Sciatic nerve (tissue), 2 donors: ENCODE data around the gene MARVELD3. TPM values are rescaled to one million over a fixed set of nuclear protein-coding genes. Genes with fewer than 3 reads are reported as not detected.
"Not testable (repeated sequence)": the region's sequence is repeated elsewhere in the genome, so short reads cannot be mapped to it uniquely, and the experiment has no call there.

ENCODE experiments used
- ATAC-seq: fragments of 200-7000 bp; cut with Tn5 transposase; one replicate; pipeline ENCODE4 v1.9.1; 2020; ENCODE audit warnings: mild to moderate bottlenecking, moderate library complexity
- DNase-seq: peaks from one replicate; pipeline ENCODE4 v3.0.0-alpha.2; 2020; ENCODE audit warnings: low spot score
- intact Hi-C: fragments of 100-400 bp; cut with DNase I; formaldehyde crosslinking; loops from one replicate; pipeline ENCODE4 v1.14.2; 2022
- total RNA-seq: library from RNA; stranded (reverse); fragmentation: NEBNext Ultra II Directional; extraction: Animal tissue kit (Norgen Biotek cat#: 25700); gene quantifications from one replicate; pipeline ENCODE4 v1.2.1, GENCODE V29; 2021
- donor health status: DM: no; HTN: no; CAD: no.
- donor health status: DM: no; HTN: no; CAD: no.

MARVELD3 gene
- total RNA-seq, 1 donor from 2014 or later, result 0.36 TPM

DNA sequence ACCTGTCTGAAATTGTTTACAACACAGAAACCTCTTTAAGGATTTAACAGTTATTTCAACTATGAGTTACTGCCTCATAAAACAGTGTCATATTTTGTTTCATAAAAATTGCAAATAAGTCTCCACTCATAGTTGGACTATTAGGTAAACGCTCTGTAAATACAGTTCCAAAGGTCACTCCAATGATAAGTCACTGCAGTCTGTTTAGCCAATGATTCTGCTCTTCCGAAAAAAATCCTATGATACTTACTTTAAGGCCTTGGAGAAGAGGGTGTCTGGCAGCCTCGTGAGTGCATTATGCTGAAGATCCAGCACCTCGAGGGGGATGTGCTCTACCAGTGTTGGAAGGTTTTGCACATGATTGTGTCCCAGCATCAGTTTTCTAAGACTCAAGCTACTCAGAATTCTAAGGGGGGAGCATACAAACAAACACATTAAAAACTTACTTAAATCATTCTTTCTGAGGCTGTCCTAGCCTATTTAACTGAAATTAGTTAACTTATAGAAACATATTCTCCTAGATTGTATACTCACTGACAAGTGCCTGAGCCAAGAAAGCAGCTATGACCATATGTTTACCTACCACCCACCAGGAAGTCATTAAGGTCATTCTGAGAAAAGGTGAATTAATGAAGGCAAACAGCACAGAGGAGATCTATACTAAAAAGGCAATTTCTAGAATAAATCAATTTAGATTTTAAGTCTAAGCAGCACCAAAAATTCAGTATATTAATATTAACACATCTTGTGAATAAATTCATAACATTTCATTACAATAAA, 41.1 kb downstream of the MARVELD3 start:
- no peak for DNase-seq
- ATAC-seq, result no peak
- intact Hi-C loops, result no loop called here

DNA sequence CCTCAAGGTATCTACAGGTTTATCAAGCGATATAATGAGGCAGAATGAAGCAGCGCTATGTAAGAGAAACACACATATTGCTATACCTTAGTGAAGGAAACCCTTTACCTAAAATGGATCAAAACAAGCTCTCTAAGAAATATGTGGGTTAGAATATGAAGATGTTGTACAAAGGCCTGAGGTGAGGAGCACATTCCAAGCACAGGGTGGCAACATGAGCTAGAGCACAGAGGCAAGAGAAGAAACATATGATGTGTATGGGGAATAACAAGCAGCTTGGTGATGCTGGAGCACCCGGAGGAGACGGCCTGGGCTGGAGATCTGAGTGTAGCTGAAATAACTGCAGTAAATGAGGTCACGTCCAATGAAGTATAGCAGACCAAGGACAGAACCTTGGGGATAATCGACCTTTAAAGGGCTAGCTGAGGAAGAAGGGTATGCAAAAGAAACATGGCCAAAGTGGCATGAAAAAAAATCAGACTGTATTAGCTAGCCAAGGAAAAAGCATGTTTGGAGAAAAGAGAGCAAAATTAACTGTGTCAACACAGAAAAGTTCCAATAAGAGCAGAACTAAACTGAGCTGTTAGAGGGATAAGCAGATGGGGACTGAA, 44.0 kb downstream of the MARVELD3 start:
- ATAC-seq (no peak), DNase-seq (no peak)
- intact Hi-C loops, result no loop called here

DNA sequence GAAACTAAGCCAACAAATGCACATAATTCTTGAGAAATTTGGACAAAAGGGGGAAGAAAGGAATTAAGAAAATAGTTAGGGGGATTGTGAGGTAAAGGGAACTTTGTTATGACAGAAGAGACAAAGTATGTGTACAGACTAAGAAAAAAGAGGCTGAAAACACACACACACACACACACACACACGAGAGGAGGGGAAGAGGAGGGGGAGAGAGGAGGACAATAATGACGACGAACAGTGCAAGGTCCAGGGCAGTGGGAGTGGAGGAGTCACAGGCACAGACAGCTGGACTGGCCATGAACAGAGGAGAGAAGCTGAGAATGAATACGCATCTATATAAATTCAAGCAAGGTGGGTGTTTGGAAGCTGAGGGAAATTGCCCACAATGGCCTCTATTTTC, 44.6 kb downstream of the MARVELD3 start:
- intact Hi-C loops, result no loop called here
- DNase-seq (no peak), ATAC-seq (no peak)

DNA sequence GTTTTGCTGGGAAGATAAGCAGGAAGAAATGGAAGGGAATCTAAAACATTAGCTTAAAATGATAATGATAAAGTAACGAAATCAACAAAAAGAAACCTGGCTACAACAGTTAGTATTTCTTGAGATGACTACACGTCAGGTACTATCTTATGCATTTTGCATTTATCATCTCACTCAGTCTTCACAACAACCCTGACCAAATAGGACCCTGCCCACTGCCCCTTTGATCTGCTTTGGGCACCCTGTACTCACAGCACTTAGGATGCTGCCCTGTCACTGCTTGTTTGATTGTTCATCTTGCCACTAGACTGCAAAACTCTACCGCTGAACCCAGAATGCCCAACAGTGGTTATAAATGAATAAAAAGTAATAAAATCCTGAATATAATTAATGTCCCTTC, 45.2 kb downstream of the MARVELD3 start:
- ATAC-seq, result no peak
- intact Hi-C loops, result no loop called here
- DNase-seq, result no peak

DNA sequence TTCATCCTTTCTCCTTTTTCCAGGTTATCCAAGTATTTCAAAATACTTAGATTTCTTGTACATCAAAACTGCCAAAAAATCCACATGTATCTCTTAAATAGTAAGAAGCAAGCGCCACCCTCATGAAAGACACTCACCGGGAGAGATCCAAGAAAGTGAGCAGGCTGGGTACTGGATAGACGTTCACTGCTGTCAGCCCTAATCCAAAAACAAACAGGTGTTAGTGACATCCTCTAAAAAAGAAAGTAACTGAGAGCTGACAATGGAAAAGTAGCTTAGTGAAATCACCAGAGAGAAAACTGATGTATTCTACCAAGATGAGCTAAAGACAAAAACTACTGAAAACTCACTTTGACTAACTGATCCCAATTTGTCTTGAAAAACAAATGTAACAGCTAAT, 46.1 kb downstream of the MARVELD3 start:
- ATAC-seq (no peak), DNase-seq (no peak)
- intact Hi-C loops, result no loop called here

DNA sequence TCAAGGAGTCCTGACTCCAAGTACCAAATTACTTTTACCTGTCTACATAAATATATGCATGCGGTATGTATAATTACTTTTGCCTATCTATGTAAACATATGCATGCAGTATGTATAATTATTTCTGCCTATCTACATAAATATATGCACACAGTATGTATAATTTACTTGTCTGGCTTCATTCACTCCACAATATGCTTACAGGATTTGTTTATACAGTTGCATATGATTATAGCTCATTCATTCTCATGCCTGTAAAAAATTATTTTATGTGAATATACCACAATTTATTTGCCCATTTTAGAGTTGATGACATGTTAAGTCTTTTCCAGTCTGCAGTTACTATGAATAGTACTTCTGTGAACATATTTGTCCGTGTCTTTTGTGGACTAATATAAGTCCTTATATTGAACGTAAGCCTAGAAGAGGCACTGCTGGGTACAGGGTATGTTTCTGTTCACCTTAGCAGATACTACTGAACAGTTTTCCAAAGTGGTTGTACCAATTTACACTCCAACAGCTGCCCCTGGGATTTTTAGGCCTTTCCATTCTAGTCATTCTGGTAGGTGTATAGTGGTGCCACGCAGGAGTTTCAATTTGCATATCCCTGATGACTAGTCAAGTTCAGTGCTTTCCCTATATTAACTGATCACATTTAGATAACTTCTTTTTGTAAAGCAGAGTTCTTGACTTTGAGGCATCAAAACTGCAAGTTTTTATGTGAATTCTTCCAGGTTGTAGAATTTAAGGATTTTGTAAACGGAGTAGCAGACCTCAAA, 47.0 kb downstream of the MARVELD3 start:
- ATAC-seq, result no peak
- intact Hi-C loops, result no loop called here
- no peak for DNase-seq

DNA sequence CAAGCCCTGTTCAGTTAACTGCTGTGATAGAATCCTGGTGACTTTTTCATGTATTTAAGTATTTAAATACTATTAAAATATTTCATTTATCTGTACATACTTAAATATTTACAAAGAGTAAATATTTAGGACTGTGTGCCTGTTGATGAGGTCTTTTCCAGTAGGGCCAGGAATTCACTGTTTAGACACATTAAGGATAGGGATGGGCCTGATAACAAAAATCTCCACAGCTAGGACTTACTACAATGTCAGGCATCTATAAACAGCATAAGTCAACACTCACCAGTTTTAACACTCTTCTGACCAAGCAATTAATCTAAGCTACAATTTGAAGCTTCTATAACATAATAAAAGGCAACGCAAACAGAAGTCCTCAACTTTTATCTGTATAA, 47.6 kb downstream of the MARVELD3 start:
- no peak for DNase-seq
- ATAC-seq, result no peak
- intact Hi-C loops, result no loop called here

- ATAC-seq, result no peak
- intact Hi-C loops, result no loop called here
- no peak for DNase-seq
Measured at GRCh38 chr16:71674229-71674628, 48.2 kb downstream of the MARVELD3 start.

GRCh38 chr16:71675380-71675779, 49.4 kb downstream of the MARVELD3 start:
- no peak for ATAC-seq
- intact Hi-C loops, result no loop called here
- DNase-seq, result no peak

DNA sequence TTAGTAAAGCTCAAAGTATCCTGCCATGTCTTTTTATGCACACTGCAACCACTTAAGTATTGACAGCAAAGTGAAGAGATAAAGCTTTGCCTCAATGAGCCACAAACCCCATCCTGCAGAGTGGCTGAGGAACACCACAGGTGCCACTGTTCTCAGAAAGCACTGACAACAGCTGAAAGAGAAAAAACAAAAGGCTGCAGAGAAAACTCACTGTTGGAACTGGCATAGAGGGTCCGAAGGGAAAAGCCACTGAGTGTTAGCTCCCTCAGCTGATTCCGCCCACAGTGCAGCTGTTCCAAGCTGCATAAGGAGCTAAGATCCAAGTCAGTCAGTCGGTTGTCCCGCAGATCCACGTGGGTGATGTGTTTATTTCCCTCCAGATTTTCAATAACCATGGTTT, 50.3 kb downstream of the MARVELD3 start:
- DNase-seq (no peak), ATAC-seq (no peak)
- intact Hi-C loops, result no loop called here

DNA sequence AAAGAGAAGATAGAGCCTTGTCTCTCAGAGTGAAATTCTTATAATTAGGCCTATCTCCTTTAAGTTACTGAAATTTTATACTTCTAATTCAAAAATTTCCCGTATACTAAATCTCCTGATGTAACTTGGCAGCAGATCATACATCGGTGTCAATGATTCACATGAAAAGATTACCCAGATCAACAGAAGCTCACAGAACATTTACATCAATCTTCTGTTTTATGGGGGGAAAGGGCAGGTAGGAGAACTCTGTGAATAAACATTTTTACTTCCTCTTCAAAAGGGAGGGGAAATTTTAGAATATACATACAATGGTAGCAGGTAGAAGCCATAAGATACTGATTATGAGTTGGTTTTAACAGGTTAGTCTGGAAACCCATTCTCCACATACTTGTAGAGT, 55.4 kb downstream of the MARVELD3 start:
- intact Hi-C loops, result no loop called here
- DNase-seq (no peak), ATAC-seq (no peak)

DNA sequence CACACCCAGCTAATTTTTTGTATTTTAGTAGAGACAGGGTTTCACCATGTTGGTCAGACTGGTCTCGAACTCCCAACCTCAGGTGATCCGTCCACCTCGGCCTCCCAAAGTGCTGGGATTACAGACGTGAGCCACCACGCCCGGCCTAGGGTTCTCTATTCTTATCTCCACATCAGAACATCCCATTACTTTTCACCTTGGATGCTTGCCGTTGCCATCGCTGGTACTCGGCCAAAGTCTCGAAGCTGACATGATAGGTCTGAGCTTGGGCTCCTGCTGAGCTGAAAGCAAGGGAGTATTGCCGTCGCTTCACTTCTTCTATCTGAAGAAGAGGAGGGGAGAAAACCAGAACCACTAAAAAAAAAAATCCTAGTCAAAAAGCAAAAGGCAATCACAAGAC, 58.3 kb downstream of the MARVELD3 start:
- intact Hi-C loops, ATAC-seq, DNase-seq: not testable (repeated sequence)

Other genes with a start within 250 kb of the MARVELD3 start
- not detected for gene TLE7, start 184.1 kb upstream of the MARVELD3 start, total RNA-seq
- gene ZNF23, start 163.9 kb upstream of the MARVELD3 start, total RNA-seq, result 11.0 TPM
- gene ZNF19, start 136.9 kb upstream of the MARVELD3 start, total RNA-seq, result 7.8 TPM
- gene CHST4, start 99.8 kb upstream of the MARVELD3 start, total RNA-seq, result not detected
- gene TAT, start 49.1 kb upstream of the MARVELD3 start, total RNA-seq, result 0.13 TPM
- 22.5 TPM for gene PHLPP2, start 98.5 kb downstream of the MARVELD3 start, total RNA-seq
- 92.1 TPM for gene AP1G1, start 182.7 kb downstream of the MARVELD3 start, total RNA-seq
- gene ATXN1L, start 219.8 kb downstream of the MARVELD3 start, total RNA-seq, result 34.4 TPM